H9 (cell line): ENCODE measurements around the gene TRABD2B. TPM values are rescaled to one million over a fixed set of nuclear protein-coding genes. Genes with fewer than 3 reads are reported as not detected.

Experiments used
- DNase-seq: peaks from one replicate; pipeline ENCODE4 v3.0.0-alpha.2; 2017
- H2AFZ ChIP-seq: one replicate; pipeline ENCODE4 v1.6.1; 2013; ENCODE audit warnings: mild to moderate bottlenecking, low read length, control low read depth, moderate library complexity
- H2AK5ac ChIP-seq: 2 replicates; pipeline ENCODE4 v1.6.1; 2013; ENCODE audit warnings: low read length, control low read depth, mixed read lengths; ENCODE audit not compliant: insufficient read length
- H2BK120ac ChIP-seq: one replicate; pipeline ENCODE4 v1.6.1; 2013; ENCODE audit warnings: low read depth, mild to moderate bottlenecking, low read length, control low read depth, inconsistent platforms; ENCODE audit not compliant: poor library complexity, severe bottlenecking
- H2BK12ac ChIP-seq: 2 replicates; pipeline ENCODE4 v1.6.1; 2013; ENCODE audit warnings: low read length, control low read depth, mixed read lengths, low read depth; ENCODE audit not compliant: insufficient read length
- H2BK15ac ChIP-seq: 2 replicates; pipeline ENCODE4 v1.6.1; 2013; ENCODE audit warnings: low read depth, low read length, control low read depth
- H2BK20ac ChIP-seq: one replicate; pipeline ENCODE4 v1.6.1; 2013; ENCODE audit warnings: low read depth, mild to moderate bottlenecking, low read length, control low read depth, inconsistent platforms; ENCODE audit not compliant: poor library complexity, severe bottlenecking
- H2BK5ac ChIP-seq: 2 replicates; pipeline ENCODE4 v1.6.1; 2013; ENCODE audit warnings: low read length, control low read depth, mixed read lengths; ENCODE audit not compliant: insufficient read length
- H3K14ac ChIP-seq: 2 replicates; pipeline ENCODE4 v1.6.1; 2013; ENCODE audit warnings: low read length, control low read depth; ENCODE audit not compliant: insufficient read depth
- H3K18ac ChIP-seq: 2 replicates; pipeline ENCODE4 v1.6.1; 2013; ENCODE audit warnings: low read depth, mild to moderate bottlenecking, mixed read lengths, low read length, control low read depth; ENCODE audit not compliant: insufficient read length
- H3K23ac ChIP-seq: 2 replicates; pipeline ENCODE4 v1.6.1; 2013; ENCODE audit warnings: low read length, control low read depth, mixed read lengths, low read depth; ENCODE audit not compliant: insufficient read length
- H3K23me2 ChIP-seq: 2 replicates; pipeline ENCODE4 v1.6.1; 2013; ENCODE audit warnings: low read depth, mild to moderate bottlenecking, mixed read lengths, low read length, control low read depth; ENCODE audit not compliant: insufficient read length, poor library complexity, severe bottlenecking
- H3K27ac ChIP-seq: 2 replicates; pipeline ENCODE4 v1.5.1; 2013; ENCODE audit warnings: low read length, control low read depth, mixed read lengths, low read depth; ENCODE audit not compliant: insufficient read length
- H3K27me3 ChIP-seq: 2 replicates; pipeline ENCODE4 v1.6.1; 2013; ENCODE audit warnings: low read length, control low read depth, inconsistent platforms; ENCODE audit not compliant: insufficient read depth
- H3K4ac ChIP-seq: 2 replicates; pipeline ENCODE4 v1.6.1; 2013; ENCODE audit warnings: low read depth, mild to moderate bottlenecking, control low read depth, inconsistent platforms, low read length, moderate library complexity
- H3K4me1 ChIP-seq: 2 replicates; pipeline ENCODE4 v1.6.1; 2013; ENCODE audit warnings: low read length, control low read depth, inconsistent platforms; ENCODE audit not compliant: insufficient read depth
- H3K4me2 ChIP-seq: 2 replicates; pipeline ENCODE4 v1.6.1; 2013; ENCODE audit warnings: low read length, control low read depth, mixed read lengths; ENCODE audit not compliant: insufficient read length, insufficient read depth
- H3K56ac ChIP-seq: 2 replicates; pipeline ENCODE4 v1.6.1; 2013; ENCODE audit warnings: low read depth, mild to moderate bottlenecking, mixed read lengths, low read length, control low read depth; ENCODE audit not compliant: insufficient read length
- H3K79me1 ChIP-seq: 2 replicates; pipeline ENCODE4 v1.6.1; 2013; ENCODE audit warnings: low read depth, mild to moderate bottlenecking, moderate library complexity, low read length, control low read depth, inconsistent platforms; ENCODE audit not compliant: insufficient read depth, poor library complexity, severe bottlenecking
- H3K79me2 ChIP-seq: 2 replicates; pipeline ENCODE4 v1.6.1; 2013; ENCODE audit warnings: low read length, control low read depth, inconsistent platforms; ENCODE audit not compliant: insufficient read depth
- H3K9ac ChIP-seq: 2 replicates; pipeline ENCODE4 v1.6.1; 2013; ENCODE audit warnings: low read length, control low read depth, mixed read lengths; ENCODE audit not compliant: insufficient read length; ENCODE audit errors: extremely low read depth
- H3K9me3 ChIP-seq: one replicate; pipeline ENCODE4 v1.6.1; 2013; ENCODE audit warnings: low read depth, low read length, inconsistent platforms; ENCODE audit not compliant: control insufficient read depth
- H3T11ph ChIP-seq: one replicate; pipeline ENCODE4 v1.6.1; 2013; ENCODE audit warnings: mild to moderate bottlenecking, low read length, control low read depth, inconsistent platforms
- H4K20me1 ChIP-seq: one replicate; pipeline ENCODE4 v1.6.1; 2013; ENCODE audit not compliant: control insufficient read depth, insufficient read length, insufficient read depth
- H4K5ac ChIP-seq: 2 replicates; pipeline ENCODE4 v1.6.1; 2013; ENCODE audit warnings: low read depth, mild to moderate bottlenecking, mixed read lengths, low read length, control low read depth; ENCODE audit not compliant: insufficient read length
- H4K8ac ChIP-seq: replicated peaks from 2 replicates; pipeline ENCODE4 v1.6.1; 2013; ENCODE audit warnings: low read length, control low read depth, mixed read lengths, low read depth; ENCODE audit not compliant: insufficient read length
- H4K91ac ChIP-seq: 2 replicates; pipeline ENCODE4 v1.6.1; 2013; ENCODE audit warnings: low read depth, mild to moderate bottlenecking, moderate library complexity, mixed read lengths, low read length, control low read depth; ENCODE audit not compliant: insufficient read length
- H3K27ac Mint-ChIP-seq, 3 experiments: 2 replicates in 2 of 3; 3 replicates in 1 of 3; pipeline ENCODE4 v1.8.0; 2020 to 2021; ENCODE audit warnings: mixed read lengths in 3 of 3, mild to moderate bottlenecking in 1 of 3, moderate library complexity in 1 of 3
- H3K27me3 Mint-ChIP-seq: 2 replicates; pipeline ENCODE4 v1.8.0; 2021; ENCODE audit warnings: low read depth, mild to moderate bottlenecking, moderate library complexity, mixed read lengths
- H3K36me3 Mint-ChIP-seq, 3 experiments: 2 replicates in 2 of 3; 3 replicates in 1 of 3; pipeline ENCODE4 v1.8.0; 2020 to 2021; ENCODE audit warnings: low read depth in 3 of 3, mixed read lengths in 3 of 3; ENCODE audit not compliant: insufficient read depth in 1 of 3
- H3K4me1 Mint-ChIP-seq, 2 experiments: 2 replicates each; pipeline ENCODE4 v1.8.0; 2020; ENCODE audit warnings: mixed read lengths in 2 of 2
- H3K4me3 Mint-ChIP-seq, 2 experiments: 2 replicates in 1 of 2; 3 replicates in 1 of 2; pipeline ENCODE4 v1.8.0; 2020 to 2021; ENCODE audit warnings: mild to moderate bottlenecking in 2 of 2, mixed read lengths in 2 of 2, moderate library complexity in 1 of 2
- H3K9me3 Mint-ChIP-seq, 2 experiments: 2 replicates in 1 of 2; 3 replicates in 1 of 2; pipeline ENCODE4 v1.8.0; 2020; ENCODE audit warnings: mild to moderate bottlenecking in 2 of 2, mixed read lengths in 2 of 2, moderate library complexity in 1 of 2
- CTCF ChIP-seq: fragments of 200-600 bp; sonication (generic); conservative IDR thresholded peaks from 3 replicates; pipeline ENCODE4 v1.8.0; 2021; ENCODE audit warnings: antibody characterized with exemption, mild to moderate bottlenecking
- WGBS: extraction: QIAGEN DNeasy Blood & Tissue Kit; methylation state at CpG from one replicate; pipeline ENCODE4 v1.1.7; 2013; ENCODE audit warnings: missing lambda C conversion rate, low lambda C conversion rate, mixed read lengths; ENCODE audit not compliant: insufficient read length; ENCODE audit errors: extremely low coverage; 5-methylcytosine and 5-hydroxymethylcytosine counted together
- total RNA-seq: library from RNA; stranded (reverse); gene quantifications from 2 replicates; pipeline ENCODE4 v1.2.1, GENCODE V29; 2021

TRABD2B gene
- total RNA-seq, 1 experiment from 2014 or later: 2.3 TPM

GRCh38 chr1:47859092-47859743 is 138.0 kb downstream of the TRABD2B start:
- Histone ChIP-seq H3K27ac (no peak overlapping the region), H3K27me3 (no peaks in the 10 kb centered on the region), H3K56ac (no peak overlapping the region), H3K23ac (no peak overlapping the region), H4K8ac (no peak overlapping the region), H4K20me1 (no peaks in the 10 kb centered on the region), H2BK5ac (no peak overlapping the region), H3K4me1 (0 out of 2 replicates have a peak, but pooled peaks cover 2% of the 10 kb centered on the region), H3K79me2 (no peaks in the 10 kb centered on the region), H3K4me2 (no peak overlapping the region), H4K5ac (no peak overlapping the region), H4K91ac (no peak overlapping the region), H2AFZ (no peak overlapping the region), H2BK120ac (no peak overlapping the region), H3K79me1 (no peaks in the 10 kb centered on the region), H2BK12ac (no peak overlapping the region), H2BK15ac (no peak overlapping the region), H3K18ac (no peak overlapping the region), H2AK5ac (no peak overlapping the region), H2BK20ac (no peak overlapping the region), H3K9me3 (no peaks in the 10 kb centered on the region), H3K23me2 (no peaks in the 10 kb centered on the region), H3K9ac (no peak overlapping the region), H3K14ac (no peak overlapping the region; the same call in 1 of the 2 replicates), H3T11ph (no peak overlapping the region), H3K4ac (no peak overlapping the region)
- WGBS: no CpG with 5 or more reads among the region's 3 CpGs
- TF ChIP-seq CTCF: no peak
- peaks cover 10 to 11% of the 10 kb centered on the region in 2 experiments for H3K4me1 Mint-ChIP-seq
- no peaks in the 10 kb centered on the region for H3K9me3 Mint-ChIP-seq
- H3K27me3 Mint-ChIP-seq: peaks cover 2% of the 10 kb centered on the region; the same call in 1 of the 2 replicates
- DNase-seq: no peak
- peak overlapping the region in 1 of 3 experiments; percentile 40; a peak in 2 of 7 replicates for H3K27ac Mint-ChIP-seq
- no peak overlapping the region for H3K4me3 Mint-ChIP-seq
- H3K36me3 Mint-ChIP-seq: no peaks in the 10 kb centered on the region
